Head of caudate nucleus (tissue), 42 donors: ENCODE data around the gene MAML2.
"Not testable (repeated sequence)": the region's sequence is repeated elsewhere in the genome, so short reads cannot be mapped to it uniquely, and the experiment has no call there.

ENCODE experiments used
- DNase-seq, 42 donors: peaks; one replicate each; pipeline versions ENCODE4 v3.0.0 to v3.0.0-alpha.2; 2020 to 2021; ENCODE audit warnings: mixed read lengths in 7 of 42
- intact Hi-C: fragments of 100-400 bp; cut with DNase I; formaldehyde crosslinking; loops from one replicate; pipeline ENCODE4 v1.15.0; 2022

The MAML2 gene

DNA sequence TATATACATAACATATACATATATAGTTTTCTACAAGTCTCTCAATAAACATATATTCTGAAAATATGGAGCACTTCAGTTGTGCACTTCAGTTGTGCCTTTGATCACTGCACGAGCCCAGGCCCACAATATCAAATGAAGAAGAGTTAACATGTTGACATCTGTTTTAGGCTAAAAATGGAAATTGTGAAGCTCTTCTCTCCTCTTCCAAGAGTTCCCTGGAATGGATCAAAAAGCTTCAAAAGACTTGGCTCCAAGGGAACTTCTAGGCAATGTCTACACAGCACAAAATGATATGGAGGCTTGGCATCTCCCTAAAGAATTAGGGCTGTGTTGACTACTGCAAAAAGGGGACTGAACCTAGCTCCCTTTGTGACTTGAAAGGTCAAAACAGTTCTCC, 36.9 kb downstream of the MAML2 start:
- intact Hi-C loops, result no loop called here
- DNase-seq, result no peak

DNA sequence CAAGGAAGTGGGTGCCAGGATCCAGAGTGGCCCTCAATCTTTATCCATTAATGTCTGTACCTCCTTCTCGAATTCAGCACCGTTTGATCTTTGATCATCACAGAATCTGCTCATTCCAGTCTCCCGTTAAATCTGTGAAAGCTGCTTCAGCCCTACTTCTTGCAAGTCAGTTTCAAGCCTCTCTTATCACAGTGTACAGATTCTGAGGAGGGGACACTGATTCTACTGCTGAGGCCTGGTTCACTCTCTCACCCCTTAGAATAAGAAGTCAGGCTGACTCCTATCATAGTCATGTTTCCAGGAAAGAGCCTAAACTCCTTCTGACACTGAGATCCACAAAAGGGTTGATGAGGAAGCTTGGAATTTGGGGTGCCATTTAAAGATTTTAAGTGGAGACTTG, 39.0 kb downstream of the MAML2 start:
- no peak for DNase-seq
- intact Hi-C loops, result no loop called here

DNA sequence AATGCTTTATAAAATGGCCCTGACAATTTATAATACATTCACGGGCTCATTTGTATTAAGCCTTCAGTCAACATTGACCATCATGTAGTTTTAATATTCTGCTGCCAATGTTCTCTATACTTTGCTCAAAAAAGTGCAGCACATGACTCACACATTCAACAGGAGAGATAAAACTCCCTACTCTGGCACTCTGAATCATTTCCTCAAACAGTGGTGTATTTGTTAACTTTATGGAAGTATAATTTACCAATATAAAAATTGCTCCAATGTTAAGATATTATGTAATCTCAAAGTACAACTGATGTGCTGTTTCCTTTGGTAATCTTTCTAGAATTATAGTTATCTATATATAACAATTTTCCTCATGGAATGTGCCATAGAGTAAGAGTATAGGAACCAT, 39.9 kb downstream of the MAML2 start:
- no peak for DNase-seq
- intact Hi-C loops, result no loop called here

DNA sequence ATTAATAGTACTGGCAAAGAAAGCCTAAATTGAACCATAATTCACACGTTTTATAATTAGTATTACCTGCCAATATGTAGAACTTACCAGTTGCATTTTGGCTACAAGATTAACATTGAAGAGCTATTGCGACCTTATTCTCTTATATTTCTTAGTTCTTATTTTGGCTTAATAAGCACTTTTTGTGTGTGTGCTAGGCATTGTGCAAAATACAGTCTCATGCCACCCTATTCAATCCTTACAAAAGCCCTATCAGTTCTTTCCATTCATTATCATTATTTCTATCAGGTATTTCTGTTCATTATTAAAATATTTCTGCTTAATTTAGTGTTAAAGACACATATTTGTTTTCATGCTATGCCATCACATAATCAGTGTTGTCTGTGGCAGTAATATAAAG, 41.2 kb downstream of the MAML2 start:
- DNase-seq, result no peak
- intact Hi-C loops, result no loop called here

DNA sequence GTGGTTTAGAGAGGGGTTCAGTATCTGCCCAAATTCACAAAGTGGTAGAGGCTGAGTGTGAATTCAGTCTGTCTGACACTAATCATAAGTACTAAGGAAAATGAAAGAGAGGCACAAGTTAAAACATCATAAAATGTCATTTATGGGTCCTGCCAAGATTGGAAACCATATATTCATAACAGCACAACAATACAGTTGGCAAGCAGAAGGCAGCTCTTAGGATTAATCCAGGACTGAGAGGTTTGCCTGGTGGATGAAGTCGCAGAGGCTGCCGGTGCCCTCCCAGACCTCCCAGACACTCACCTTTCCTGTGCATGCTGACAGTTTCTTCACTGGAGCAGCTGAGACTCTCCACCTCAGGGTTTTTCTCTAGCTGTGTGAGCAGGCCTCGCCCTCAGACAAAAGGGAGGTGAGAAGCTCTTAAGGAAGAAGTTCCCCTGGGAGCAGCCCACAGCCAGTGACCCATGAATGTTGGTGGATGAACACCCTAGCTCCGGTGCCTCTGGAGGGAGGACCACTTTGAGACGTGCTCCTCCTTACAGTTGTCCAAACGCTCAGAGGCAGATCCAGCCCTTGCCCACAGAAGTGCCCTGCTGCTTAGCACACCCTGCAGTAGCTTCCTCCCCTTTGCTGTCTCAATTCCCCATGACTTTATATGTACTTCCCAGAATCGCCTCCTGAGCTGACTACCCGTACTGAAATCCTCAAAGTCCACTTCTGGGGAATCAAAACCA, 43.7 kb downstream of the MAML2 start:
- DNase-seq, result no peak
- intact Hi-C loops, result no loop called here

DNA sequence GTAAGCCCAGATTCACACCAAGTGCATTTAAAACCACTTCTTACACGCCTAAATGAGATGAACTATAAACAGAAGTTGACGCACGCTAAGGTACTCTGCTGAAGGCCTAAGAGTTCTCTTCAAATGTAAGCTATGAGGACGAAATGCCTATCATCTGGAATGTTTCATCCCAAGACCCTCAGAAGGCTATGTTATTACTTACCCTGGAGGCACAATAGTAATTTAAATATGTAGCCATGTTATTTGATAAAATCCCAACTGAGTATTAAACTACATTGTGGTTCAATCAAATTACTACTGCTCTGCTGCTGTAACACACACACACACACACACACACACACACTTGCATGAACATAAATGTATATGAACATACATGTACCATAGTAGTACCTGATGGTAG, 47.6 kb downstream of the MAML2 start:
- no peak for DNase-seq
- intact Hi-C loops, result no loop called here

DNA sequence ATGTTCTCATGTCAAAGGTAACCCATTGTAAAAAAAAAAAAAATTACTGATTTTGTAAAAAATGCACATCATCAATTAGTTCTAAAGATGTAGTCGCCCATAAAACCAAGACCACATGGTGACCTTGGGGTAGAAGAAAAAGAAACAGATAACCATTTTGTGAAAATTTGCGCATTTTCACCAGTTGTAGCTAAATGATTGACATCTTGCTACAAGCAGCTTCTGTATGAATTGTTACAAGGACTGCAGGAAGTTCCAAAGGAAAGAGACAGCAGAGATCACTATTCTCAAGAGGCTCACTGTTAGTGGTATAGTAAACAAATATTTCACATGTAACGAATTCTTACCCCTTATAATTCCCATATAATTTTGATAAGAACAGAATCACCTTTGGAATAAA, 48.7 kb downstream of the MAML2 start:
- no peak for DNase-seq

DNA sequence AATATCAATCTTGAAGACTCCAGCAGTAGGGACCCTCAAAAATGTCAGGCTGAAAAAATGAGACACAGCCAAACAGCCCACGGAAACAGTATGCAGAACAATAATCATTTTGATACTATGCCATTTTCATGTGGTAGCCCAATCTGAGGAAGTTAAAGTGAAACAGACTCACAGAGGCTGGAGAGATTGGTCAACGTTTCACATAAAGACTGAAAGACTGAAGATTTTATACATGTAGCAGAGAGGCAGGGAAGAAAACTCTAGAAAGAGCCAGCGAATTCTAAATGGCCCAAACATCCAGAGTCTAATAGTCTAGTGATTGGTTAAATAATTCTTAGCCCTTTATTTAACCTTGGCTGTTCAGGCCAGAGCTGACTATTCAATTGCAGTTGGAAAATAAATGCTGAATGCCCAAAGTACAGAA, 49.4 kb downstream of the MAML2 start:
- DNase-seq, result no peak
- intact Hi-C loops, result no loop called here

More for the DNA sequence above, 48.7 kb downstream of the MAML2 start:
- intact Hi-C loops, result no loop called here

DNA sequence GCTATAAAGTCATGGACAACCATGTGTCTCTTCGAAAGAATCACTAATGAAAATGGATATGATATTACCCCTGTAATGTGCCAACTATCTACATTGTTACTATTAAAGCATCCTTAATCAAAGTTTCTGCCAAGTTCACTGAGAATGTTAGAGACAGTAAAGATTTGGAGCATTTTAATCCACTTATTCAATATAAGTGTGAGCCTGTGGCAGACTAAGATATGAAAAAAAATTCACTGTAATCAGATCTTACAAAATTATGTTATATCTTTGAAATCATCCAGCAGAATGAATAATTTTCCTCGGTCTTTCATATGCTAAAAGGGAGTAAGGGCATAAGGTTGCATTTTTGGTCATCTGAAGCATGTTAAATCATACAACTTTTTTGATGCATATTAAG, 49.9 kb downstream of the MAML2 start:
- intact Hi-C loops, result no loop called here
- DNase-seq, result no peak

DNA sequence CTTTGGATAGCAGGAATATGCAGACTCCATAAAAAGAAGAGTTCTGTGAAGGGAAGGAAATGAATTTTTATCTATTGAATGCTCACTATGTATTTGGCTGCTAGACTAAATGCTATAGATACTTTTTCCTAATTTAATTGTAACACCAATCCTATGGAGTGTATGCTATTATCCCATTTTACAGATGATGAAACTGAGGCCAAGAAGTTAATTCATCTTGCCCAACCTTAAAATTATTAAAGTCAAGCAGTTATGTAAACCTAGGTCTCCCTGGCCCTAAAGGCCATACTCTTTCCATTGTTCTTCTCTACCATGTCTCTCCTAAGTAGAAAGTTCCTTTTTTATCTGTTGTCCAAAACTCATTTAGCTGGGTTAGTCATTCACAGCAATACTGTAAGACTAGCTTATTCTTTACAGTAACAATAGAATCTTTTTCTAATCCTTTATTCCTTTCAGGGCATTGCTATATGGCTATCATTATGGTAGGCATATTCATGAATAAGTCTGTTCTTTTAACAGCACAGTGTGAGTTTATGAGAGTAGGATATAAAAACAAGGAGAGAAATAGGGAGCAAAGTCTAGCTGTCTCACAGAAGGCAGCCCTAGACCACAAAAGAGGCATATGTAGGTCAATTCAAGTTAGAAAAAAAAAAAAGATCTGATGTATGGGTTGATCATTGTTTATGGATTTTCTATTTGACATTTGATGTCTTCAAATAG, 50.5 kb downstream of the MAML2 start:
- intact Hi-C loops, result no loop called here
- no peak for DNase-seq

DNA sequence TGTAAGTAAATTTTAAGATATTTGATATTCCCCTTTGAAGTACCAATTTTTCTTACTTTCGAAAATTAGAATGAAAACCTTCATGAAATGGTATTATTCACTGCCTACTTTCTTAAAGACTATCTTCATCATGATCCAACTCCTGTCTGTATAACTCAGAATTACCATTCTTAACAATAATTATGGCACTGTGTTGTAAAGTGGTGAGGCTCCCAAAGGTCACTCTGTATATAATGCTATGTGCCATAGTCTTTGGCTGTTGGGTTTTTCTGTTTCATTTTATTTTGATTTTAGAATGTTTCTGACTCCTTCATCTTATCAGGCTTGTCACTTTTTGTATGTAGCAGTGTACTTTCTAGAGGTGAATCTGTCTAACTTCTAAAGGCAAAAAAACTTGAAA, 52.4 kb downstream of the MAML2 start:
- no peak for DNase-seq
- intact Hi-C loops, result no loop called here

DNA sequence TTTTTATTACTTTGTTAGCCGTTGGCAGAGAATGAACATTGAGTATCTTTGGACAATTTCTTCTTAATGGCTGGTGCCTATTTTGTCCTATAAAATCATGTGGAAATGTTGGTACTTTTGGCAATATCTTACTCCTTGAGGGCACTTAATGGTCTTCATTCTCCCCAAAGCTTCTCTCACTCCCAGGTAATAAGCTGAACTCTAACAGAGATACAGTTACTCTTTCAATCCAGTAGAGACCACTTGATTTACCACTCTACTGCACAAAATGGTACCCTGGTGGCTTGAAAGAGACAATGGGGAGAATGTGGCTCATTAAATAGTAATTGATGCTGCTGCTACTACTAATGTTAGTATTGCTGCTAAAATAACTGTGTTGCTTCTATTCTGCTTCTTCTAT, 53.0 kb downstream of the MAML2 start:
- intact Hi-C loops, result no loop called here

DNA sequence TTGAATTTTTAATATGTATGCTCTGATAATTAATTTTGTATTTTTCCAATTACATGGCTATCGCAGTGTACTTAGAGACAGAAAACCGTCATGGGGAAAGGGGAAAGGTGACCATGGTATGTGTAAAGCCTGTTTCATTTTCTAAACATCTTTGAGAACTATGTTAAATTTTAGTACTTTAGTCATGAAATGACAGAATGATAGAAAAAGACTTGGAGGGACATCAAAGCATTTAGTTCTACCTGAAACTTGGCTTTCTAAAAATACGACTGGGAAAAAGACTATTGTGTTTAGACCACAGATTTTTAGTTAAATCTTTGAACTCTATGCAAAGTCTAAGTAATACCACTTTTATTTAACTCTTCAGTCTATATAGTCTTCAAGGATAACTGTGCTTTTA, 54.1 kb downstream of the MAML2 start:
- DNase-seq, result no peak
- intact Hi-C loops, result no loop called here

More for the DNA sequence above, 53.0 kb downstream of the MAML2 start:
- DNase-seq, result no peak

DNA sequence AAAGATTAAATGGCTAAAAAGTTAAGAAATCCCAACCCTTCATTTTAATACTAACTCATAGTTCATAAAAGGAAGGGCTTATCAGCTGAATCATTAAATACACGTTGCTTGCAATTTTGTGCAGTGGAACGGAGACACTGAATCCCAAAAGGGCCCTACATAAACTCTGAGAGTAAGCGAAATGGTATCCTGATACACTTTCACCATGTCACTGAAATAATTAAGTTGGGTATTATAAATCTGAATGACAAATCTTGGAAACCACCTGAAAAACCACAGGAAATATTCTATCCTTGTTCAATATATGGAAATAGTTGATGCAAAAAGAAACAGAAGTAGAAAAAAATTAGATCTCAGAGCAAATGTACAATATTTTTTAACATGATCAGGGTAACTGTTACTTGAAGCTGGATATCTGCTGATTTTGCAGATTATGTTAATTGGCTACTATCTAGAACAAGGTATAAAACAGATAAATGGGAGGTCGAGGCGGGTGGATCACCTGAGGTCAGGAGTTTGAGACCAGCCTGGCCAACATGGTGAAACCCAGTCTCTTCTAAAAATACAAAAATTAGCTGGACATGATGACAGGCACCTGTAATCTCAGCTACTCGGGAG, 55.1 kb downstream of the MAML2 start:
- intact Hi-C loops, result no loop called here
- no peak for DNase-seq

DNA sequence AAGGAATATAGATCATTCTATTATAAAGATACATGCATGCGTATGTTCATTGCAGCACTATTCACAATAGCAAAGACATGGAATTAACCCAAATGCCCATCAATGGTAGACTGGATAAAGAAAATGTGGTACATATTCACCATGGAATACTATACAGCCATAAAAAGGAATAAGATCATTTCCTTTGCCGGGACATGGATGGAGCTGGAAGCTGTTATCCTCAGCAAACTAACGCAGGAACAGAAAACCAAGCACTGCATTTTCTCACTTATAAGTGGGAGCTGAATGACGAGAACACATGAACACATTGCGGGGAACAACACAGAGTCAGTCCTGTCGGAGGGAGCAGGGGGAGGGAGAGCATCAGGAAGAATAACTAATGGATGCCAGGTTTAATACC, 57.0 kb downstream of the MAML2 start:
- intact Hi-C loops, result not testable (repeated sequence)

DNA sequence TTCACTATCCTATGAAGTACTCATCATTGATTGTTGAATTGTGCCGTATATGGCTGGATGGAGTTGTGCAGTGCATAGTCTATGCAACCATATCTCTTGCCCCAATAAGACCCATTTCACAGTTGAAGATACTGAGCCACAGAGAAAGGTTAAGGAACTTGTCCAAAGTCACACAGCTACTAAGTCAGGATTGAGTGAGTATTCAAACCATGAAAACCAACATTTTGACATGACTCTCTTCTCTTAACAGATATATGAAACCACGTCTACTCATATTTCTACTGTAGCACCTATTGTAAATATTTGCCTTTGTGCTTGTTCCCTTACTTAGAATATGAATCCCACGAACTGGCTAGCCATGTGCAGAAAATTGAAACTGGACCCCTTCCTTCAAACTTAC, 58.1 kb downstream of the MAML2 start:
- intact Hi-C loops, result no loop called here
- no peak for DNase-seq

More for the DNA sequence above, 57.0 kb downstream of the MAML2 start:
- DNase-seq, result not testable (repeated sequence)

DNA sequence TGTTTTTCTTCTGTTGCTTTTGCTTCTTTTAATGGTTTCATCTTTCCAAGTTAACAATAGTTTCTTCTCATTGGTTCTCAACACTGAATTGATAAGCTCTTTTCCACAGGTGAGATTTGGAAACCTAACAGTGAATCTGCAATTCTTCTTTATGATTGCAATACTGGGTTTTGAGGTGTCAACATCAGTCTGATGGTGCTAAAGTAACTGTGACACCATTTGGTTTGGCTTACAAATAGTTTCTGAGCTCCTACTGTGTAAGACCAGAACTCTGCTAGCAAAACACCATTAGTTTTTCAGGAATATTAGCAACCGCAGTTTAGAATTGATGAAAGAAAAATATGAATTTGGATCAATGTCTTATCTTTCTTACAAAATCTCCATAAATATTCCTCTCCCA, 58.6 kb downstream of the MAML2 start:
- DNase-seq, result no peak
- intact Hi-C loops, result no loop called here

DNA sequence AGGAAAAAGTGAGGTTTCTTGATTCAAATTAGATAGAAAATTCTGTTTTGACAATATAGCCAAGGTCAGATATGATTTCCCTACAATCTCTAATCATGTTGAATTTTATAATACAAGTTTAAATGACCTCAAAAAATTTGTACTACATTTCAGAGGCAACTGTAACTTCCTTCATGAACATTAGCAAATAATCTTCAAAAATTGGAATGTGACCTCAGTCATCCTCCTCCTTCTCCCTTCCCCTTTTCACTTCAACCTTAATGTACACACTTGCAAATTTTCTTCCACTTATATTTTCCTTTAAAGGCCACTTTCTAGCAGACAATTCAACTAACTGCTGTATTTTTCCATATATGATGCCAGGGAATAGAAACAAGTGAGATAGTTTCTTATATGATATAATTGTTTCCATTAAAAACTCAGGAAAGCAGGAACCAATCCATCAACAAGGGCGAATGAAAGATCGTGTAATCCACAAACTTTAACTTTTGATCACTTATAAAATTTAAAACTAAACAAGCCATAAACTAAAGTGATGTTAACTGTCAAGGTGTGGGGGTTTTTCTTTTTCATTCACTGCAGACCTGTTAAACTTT, 60.3 kb downstream of the MAML2 start:
- no peak for DNase-seq
- intact Hi-C loops, result no loop called here

DNA sequence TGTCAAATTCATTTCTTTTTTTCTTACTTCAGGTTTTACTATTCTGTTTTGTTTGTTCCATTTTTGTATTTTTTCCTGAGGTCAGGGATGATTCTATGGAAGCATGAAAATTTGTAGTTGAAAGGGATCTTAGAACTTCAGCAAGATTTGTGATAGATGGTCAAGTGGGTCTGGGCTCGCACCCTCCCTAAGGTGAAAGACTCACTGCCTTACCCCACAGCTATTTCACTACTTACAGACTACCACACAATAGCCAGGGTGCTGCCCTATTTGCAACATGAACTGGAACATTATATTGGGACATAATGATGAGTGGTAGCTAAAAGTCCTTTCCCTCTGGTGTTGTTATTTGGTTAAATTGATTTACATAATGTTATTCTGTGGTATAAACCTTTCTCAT, 62.6 kb downstream of the MAML2 start:
- intact Hi-C loops, result no loop called here
- no peak for DNase-seq

DNA sequence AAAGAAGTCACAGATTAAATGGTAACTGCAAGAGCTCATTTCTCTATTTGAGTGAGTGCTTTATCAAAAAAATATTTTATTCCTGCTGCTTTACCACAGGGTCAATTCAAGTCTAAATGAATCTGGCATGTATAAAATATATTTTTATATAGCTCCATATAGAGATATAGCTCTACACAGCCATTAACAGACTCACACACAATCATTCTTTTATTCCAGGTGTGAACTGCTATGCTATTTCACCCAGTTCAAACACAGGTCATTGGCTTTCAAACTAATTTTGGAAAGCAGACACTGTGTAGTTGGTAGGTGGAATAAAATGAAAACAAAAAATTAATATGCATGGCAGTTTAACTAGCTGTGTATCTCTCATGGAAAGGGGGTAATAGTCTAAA, 63.1 kb downstream of the MAML2 start:
- DNase-seq, result no peak
- intact Hi-C loops, result no loop called here
